ENCODE measurements around the gene MAP4K4. TPM values are rescaled to one million over a fixed set of nuclear protein-coding genes. Genes with fewer than 3 reads are reported as not detected.
A peak's percentile ranks its signal among the peaks of the same experiment; 100 is the strongest.
"Not testable (repeated sequence)": the region's sequence is repeated elsewhere in the genome, so short reads cannot be mapped to it uniquely, and the experiment has no call there.

The MAP4K4 gene
- total RNA-seq, 1 experiment from 2014 or later: 59.2 TPM

DNA sequence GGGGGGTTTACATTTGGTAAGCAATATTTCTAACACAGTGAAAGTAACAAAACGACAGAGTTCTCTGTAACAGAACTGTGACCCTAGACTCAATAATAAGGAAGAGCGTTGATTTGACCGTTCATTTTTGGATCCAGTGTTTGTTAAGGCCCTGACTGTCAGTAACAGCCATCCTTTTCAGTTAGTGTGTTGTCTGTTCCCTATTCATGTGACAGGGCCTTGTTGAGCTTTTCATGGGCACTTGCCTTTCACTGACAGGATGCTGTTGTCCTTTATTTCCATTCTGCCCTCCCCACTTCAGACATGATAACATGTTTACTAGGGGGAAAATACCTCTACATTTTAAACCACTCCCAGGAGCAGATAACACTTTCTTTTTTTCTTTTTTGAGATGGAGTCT lies 45.8 kb downstream of the MAP4K4 start:
- DNase-seq (ENCODE audit: low spot score): no peak

DNA sequence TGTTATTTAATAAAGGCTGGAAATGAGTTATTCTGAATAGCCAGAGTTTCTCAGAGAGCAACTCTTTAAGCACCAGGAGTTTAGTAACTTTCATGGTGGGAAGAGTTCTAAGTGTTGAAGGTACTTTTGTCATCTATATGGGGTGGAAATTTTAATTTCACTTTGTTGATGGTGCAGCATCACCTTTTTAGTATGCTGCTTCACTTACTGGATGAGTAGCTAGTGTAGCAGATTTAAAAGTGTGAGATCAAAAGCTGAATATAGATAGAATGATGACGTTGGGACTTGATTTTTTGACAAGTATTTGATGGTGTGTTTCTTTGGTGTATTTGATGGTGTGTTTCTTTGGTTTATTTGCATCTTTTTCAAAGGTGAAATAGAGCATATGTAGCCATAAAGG lies 47.3 kb downstream of the MAP4K4 start:
- DNase-seq (ENCODE audit: low spot score): no peak

DNA sequence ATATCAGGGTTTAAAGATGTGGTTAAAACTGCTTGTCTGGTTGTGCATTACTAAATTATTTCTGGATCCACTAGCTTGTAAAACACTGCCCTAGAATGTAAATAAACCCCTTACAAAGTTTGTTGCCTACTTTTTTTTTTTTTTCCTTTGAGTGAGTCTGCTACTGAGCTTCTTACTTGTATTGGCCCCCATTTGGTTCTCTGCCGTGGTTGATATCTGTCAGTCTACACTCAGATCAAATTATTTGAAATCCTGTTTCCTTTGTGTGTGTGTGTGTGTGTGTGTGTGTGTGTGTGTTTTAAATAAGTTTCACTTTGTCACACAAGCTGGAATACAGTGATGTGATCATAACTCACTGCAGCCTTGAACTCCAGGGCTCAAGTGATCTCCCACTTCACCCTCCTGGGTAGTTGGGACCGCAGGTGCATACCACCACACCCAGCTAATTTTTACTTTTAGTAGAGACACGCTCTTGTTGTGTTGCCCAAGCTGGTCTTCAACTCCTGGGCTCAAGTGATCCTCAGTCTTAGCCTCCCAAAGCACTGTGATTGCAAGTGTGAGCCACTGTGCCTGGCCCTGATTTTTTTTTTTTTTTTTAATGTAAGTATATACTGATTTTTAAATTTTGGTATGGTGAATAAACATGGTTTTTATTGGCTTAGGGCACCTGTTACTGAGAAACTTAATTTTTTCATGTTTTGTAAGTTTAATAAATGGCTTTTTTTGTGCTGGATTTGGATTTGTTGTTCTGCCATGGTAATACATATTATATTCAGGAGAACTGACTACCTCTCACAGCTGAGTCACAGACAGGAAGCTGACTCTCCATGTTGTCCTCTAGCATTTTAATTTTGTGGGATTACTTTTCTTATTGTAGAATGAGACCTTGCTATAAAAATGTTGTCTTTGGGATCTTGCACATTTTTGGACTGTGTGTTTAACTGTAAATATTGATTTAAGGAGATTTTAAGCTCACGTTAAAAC lies 48.5 kb downstream of the MAP4K4 start:
- DNase-seq (ENCODE audit: low spot score): peak; percentile 80

DNA sequence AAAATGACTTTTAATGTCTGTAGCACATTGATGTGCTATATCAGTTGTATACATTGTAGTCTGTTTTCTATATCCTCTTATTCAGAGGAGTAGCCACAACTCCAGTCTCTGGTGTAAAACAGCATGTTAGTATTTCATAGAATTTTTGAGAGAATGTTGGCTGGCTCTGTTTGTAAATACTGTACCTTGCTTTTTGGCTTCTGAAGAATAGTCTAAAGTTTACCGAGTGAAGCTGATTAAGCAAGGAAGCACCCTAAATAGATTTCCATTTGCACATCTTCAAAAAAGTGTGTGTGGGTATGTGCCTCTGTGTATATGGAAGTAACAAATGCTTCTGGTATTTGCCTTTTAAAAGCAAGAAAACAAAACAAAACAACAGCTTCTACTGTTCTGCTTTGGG lies 50.5 kb downstream of the MAP4K4 start:
- DNase-seq (ENCODE audit: low spot score): no peak

DNA sequence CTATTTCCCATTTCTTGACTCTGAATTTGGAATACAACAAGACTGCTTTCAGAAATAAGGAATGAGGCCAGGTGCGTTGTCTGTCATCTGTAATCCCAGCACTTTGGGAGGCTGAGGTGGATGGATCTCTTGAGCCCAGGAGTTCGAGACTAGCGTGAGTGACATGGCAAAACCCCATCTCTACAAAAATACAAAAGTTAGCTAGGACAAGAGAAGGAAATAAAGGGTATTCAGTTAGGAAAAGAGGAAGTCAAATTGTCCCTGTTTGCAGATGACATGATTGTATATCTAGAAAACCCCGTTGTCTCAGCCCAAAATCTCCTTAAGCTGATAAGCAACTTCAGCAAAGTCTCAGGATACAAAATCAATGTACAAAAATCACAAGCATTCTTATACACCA lies 51.0 kb downstream of the MAP4K4 start:
- not testable (repeated sequence) for DNase-seq (ENCODE audit: low spot score)

DNA sequence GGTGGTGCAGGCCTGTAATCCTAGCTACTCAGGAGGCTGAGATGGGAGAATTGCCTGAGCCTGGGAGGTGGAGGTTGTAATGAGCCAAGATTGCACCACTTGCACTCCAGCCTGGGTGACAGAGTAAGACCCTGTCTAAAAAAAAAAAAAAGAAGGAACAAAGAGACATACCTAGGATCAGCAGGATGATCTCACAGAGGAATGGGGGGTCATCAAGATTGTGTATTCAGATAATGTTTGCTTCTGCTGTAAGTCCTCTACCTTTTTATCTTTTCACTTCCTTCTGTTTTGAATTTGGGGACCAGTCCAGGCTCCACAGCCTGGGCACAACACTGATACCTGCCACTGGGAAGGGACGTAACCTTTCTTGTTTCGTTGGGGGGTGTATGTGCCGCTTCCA lies 53.2 kb downstream of the MAP4K4 start:
- no peak for DNase-seq (ENCODE audit: low spot score)

DNA sequence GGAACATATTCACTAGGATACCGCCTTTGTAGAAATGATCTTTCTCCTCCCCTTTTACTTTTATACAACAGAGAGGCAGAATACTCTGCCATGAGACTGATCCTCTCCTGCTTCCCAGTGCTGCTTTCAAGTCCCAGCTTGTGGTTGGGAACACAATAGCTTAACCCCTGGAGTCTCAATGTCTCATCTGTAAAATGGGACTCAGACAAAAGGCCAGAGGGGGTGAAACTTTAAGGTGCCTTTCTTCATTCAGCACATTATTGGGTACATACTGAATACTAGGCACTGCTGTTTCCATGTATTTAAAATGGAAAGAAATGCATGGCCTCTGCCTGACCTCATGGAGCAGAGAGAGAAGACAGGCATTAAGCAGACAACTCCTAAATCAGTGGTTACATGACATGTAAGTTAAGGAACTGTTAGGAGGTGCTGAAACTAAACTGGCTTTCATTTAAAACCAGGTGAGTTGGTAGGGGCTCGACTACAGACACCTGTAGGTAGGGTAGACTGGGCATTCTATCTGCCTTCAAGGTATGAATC lies 53.8 kb downstream of the MAP4K4 start:
- no peak for DNase-seq (ENCODE audit: low spot score)

DNA sequence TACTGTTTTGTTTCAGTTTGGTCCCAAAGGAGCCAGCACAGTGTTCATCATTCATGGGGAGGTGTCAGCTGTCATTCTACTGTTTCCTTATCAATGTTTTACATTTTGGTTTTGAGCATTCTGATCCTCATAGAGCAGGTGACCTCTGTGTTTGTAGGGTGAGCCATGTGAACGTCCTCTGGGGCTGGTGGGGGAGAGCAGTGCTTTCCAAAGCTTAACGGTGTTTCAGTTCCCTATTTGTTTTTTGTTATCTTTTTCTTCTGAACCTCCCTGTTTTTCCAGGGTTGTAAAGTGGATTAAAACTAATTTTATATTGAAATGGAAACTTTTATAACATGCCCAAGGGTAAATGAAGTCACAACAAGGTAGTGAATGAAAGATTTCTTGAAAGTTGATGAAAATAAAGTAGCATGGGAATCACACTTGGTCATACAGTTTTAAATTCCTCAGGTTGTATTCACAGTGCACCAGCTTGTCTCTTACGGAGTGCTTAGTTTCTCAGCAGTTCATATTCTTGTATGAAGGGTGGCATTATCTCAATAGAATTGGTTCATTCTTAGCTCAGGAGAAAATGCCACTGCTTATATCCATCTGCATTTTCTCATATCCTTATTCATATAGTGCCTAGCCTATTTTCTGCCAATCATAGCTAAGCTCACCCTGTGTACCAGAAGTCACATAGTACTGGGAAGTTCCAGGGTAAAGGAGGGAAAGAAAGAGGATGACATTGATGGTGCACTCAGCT lies 54.5 kb downstream of the MAP4K4 start:
- DNase-seq (ENCODE audit: low spot score): no peak

DNA sequence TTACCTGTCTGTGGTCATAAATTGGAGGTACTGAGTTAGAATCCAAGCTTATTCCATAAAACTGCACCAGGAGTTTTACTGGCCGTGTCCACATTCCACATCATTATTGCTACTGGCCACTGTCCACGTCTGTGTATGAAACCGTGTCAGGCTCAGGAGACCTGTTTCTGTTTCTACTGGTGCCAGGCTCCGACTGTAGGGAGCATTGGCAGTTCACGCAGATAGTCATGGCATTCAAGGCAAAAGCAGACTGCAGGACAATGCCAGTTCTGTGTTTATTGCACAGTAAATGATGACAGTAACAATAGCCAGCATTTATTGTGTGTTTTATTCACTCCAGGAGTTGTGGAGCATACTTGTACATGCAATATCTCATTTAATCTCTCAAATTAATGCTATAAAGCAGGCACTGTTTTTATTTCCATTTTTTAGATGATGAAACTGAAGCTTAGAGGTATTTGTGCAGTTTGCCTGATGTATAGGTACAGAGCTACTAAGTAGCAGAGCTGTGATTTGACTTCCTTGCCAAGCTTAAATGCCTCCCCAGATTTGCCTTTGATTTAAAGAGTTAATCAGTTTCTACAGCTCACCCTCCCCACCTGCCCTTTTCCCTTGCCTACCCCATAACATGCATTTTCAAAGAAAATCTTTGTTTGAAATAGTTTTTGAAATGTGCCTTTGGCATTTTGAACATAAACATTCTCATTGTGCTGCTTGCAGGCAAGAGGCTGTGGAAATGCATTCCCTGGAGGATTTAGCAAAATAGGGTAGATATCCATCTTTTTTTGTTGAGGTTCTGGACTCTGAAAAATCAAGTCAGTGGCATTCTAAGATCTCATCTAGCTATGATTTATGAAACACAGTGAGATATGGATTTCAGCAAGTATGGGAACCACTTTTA lies 55.5 kb downstream of the MAP4K4 start:
- DNase-seq (ENCODE audit: low spot score): no peak

DNA sequence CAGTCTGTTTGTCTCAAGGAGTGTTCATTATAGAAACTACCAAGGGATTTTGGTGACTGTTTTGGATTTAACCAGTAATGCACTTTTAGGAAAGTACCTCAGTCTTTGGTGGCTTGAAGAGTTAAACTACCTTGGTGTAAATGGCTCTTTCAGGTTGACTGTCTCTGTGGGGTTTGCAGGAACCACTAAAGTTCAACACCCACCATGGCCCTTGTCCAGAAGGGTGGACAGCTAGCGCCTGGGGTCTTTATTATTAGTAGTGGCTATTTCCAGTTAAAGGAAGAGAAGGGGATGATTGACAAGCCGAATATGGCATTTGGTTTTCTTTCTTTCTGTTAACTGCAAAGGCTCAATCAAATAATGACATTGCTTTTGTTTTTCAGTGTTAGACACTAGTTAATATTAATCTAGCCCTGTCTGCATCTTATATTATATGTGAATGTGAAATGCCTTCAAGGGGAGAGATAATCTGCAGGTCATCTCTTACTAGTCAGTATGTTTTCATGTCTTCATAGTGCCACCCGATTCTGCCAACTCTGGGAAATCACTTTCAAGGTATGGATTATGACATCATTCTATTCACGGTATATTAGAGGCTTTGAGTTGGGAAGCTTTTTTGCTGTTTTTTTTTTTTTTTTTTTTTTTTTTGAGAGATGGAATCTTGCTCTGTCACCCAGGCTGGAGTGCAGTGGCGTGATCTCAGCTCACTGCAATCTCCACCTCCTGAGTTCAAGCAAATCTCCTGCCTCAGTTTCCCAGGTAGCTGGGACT lies 56.4 kb downstream of the MAP4K4 start:
- DNase-seq (ENCODE audit: low spot score): no peak

DNA sequence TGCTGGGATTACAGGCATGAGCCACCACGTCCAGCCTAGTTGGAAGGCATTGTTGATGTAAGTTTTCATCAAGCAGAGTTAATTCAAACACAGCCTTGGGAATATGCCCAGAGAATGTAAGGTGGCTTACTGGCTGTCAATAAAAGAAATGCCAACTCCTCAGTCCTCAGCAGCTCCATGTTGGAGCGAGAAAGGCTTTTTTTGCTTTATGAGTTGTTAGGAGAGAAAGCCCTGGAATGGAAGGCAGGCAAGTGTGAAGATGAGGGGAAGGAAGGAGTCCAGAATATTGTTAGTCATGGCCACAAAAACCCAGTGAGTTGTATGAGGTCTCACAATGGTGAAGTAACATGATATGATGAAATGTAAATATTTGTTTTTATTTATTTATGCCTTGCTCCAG lies 57.1 kb downstream of the MAP4K4 start:
- DNase-seq (ENCODE audit: low spot score): no peak

DNA sequence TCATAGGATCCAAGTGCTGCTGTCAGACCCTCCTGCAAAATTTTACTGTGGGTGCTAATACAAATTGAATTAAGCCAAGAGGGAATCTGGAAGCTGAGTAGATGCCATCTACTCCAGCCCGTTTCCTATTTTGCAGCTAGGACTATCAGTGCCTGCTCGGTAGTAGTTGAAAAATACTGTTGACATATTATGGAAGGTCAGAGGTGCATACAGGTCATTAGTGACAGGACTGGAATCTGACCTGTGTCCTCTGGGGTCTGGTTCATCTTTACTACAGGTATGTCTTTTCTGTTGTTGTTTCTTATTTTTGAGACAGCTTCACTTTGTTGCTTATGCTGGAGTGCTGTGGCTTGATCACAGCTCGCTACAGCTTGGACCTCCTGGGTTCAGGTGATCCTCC lies 58.8 kb downstream of the MAP4K4 start:
- DNase-seq (ENCODE audit: low spot score): no peak

DNA sequence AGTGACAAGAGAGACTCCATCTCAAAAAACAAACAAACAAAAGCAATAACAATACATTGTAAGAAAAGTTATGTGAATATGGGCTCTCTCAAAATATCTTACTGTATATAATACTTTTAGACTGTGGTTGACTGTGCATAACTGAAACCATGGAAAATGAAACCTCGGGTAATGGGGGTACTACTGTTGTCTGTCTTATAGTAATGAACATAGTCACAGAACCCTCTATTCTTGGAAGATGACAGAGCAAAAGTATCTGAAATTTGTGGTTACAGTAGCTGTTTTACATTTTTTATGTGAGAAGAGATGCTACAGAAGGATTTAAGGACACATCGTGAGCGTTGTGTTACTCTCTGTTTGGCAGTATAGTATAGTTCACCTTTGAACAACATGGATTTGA lies 60.5 kb downstream of the MAP4K4 start:
- DNase-seq (ENCODE audit: low spot score): no peak

DNA sequence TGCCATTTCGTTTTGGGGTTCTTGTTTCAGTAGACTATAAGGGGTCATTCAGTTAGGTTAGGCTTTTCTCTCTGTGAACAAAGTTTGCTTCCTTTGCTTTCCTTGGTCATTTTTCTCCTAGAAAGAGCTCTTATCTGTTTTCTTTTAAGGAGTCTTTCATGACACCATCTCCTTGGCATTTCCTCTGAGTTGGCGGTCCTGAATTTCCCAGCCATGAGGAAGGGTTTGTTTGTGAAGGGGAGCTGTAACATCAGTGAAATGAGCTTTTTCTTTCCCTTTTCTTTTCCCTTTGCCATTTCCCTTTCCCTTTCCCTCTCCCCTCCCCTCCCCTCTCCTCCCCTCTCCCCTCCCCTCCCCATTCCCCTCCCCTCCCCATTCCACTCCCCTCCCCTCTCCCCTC lies 61.7 kb downstream of the MAP4K4 start:
- DNase-seq (ENCODE audit: low spot score): peak; percentile 91

DNA sequence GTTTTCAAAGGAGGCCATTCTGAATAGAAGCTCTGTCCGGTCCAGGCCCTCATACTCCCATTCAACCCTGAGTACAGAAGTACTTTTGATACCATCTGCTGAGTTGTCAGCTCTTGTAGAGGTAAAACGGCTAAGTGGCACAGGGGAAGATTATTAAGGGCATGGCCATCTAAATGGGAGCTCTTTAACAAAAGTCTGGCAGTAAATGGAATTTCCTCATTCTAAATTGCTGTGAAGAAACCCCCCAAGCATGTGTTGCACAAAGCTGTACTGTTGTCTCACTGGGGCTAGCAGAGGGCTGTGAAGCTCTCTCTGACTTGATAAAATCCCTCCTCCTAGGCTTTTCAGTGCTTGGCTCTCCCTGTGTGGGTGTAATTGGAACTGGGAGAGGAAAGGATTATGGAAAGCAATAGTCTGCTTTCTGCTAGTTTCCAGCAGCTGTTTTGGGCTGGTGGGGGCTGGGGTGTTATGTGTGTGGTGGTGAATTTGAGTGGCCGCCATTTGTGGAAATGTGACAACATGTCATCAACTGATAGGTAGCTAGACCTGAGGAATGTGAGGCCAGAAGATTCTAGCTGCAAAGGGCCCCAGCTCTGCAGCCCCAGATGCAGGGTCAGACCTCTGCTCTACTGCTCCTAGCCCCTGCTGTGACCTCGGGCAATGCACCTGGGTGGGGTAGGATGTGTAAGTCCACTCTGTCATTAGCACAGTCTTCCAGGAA lies 65.1 kb downstream of the MAP4K4 start:
- DNase-seq (ENCODE audit: low spot score): no peak

DNA sequence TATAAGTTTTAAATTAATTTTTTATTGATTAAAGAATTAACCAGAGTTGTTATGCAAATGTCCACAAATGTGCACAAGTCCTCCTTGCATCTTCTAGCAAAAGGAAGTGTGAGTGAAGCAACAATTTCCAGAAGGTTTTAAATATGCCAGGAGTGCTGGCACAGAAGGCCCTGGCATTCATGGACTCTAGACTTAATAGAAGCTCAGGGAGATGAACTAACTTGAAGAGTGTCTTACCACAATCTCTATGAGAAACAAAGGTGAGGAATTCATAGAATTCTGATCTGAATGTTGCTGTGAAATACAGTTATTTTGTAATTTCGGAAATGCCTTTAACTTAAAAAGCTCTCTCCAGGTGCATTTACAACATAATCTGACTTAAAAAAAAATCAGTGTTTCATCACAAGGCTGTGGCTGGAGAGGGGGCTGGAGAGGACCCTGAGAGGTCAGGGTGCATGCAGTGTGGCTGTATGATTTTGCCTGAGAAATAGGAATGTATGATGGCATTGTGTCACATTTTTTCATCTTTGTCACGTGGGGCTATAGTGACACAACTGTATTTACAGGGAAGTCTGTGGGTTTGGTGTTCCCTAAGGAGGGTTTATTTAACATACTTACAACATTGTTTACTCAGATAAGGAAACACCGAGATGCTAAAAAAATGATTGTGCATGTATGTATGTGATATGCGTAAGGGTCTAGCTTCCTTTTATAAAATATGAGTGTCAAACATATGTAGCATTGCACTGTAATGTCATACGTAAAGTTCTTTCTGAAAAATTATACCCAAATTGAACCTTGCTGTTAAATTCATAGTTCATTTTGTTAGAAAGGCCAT lies 66.2 kb downstream of the MAP4K4 start:
- no peak for DNase-seq (ENCODE audit: low spot score)

DNA sequence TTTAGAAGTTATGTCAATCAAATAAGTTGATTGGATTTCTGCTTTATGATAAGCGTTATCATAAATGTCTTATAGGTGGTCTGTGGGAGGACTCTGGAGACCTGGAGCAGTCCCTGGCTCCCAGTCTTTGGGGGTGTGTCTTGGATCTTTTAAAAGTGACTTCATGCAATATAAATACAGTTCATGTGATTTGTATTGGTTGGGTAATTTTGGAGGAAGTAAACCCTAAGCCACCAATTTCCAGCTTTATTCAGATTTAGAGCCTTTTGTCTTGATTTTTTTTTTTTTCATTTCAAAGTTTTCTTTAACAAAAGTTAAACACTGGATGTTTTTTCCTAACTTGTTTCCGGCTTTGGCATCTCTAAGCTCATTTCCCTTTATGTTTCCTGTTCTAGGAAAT lies 68.8 kb downstream of the MAP4K4 start:
- DNase-seq (ENCODE audit: low spot score): no peak

DNA sequence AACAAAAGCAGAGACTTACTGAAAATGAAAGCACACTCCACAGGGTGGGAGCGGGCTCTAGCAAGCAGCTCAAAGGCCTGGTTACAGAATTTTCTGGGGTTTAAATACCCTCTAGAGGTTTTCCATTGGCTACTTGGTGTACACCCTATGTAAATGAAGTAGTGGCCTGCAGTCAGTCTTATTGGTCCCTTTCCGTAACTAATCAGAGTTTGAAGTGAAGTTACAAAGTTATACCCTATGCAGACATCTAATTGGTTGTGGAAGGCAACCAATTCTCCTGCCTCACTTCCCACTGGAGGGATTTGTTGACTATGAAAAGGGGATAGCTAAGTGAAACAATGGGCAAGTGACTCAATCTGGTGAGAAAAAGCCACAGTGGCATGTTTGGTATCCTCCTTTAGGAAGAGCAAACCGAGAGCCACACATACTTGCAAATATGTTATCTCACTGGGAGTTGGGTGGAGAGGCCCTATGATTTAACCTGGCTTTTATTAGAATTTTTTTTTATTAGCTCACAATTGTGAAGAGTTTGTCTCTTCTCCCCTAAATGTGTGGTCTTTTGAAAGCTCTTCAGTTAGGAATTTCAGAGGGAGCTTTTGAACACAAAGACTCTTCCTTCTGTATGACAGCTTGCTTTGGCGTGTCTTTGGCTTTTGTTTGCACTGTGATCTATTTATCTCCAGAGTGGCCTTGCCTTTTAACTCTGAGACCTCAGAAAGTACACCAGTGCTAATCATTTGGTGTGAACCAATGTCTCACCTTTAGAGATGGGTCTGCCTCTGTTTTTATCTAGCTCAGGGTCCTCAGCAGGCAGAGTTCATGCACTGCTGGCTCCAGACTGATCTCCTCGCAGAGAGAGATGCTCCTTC lies 69.6 kb downstream of the MAP4K4 start:
- DNase-seq (ENCODE audit: low spot score): peak; percentile 98
